BJ (cell line): ENCODE results near the gene PHF2. TPM values are rescaled to one million over a fixed set of nuclear protein-coding genes. Genes with fewer than 3 reads are reported as not detected.

ENCODE experiments used
- CTCF ChIA-PET: fragments of 350-600 bp; formaldehyde crosslinking; extraction: SDS; loops from one replicate; lab custom pipeline; 2021; ENCODE audit warnings: antibody characterized with exemption, inconsistent platforms; lab: Yijun Ruan, JAX
- POLR2A ChIA-PET: fragments of 300-600 bp; sonication (Branson Sonifier 250); formaldehyde crosslinking; extraction: SDS; loops from one replicate; lab custom pipeline; 2021; ENCODE audit warnings: antibody characterized with exemption; lab: Charles Lee
- DNase-seq: peaks from one replicate; pipeline ENCODE4 v3.0.0-alpha.2; 2011; ENCODE audit warnings: low read depth
- H3K27me3 ChIP-seq: 2 replicates; pipeline ENCODE4 v1.6.0; 2011; ENCODE audit warnings: low read length; ENCODE audit not compliant: control insufficient read depth, insufficient read depth
- H3K36me3 ChIP-seq: 2 replicates; pipeline ENCODE4 v1.5.1; 2011; ENCODE audit warnings: low read length; ENCODE audit not compliant: control insufficient read depth, insufficient read depth
- H3K4me3 ChIP-seq: 2 replicates; pipeline ENCODE4 v1.5.1; 2011; ENCODE audit warnings: low read depth, mild to moderate bottlenecking, control low read depth, low read length
- CTCF ChIP-seq: IDR thresholded peaks from 2 replicates; pipeline ENCODE4 v1.5.1; 2011; ENCODE audit warnings: low read depth, mild to moderate bottlenecking, control low read depth, inconsistent platforms, low read length, moderate library complexity; ENCODE audit not compliant: insufficient read depth
- polyA plus RNA-seq: library from polyadenylated mRNA; depleted of rRNA; stranded (reverse); fragments of >200 nt; gene quantifications from 2 replicates; pipeline ENCODE4 v1.2.3, GENCODE V29; 2011; rRNA removed

PHF2 gene
- polyA plus RNA-seq, 1 experiment: 9.4 TPM

- CTCF ChIA-PET: no interaction called here
- Histone ChIP-seq H3K4me3 (no peak overlapping the region), H3K27me3 (no peaks in the 10 kb centered on the region), H3K36me3 (no peaks in the 10 kb centered on the region)
- POLR2A ChIA-PET: no interaction called here
- no peak for TF ChIP-seq CTCF
- no peak for DNase-seq
These were observed 145.1 kb downstream of the PHF2 start for GRCh38 chr9:93721417-93721965.

- POLR2A ChIA-PET: no interaction called here
- H3K4me3 ChIP-seq: no peak overlapping the region
- CTCF ChIA-PET: no interaction called here
- H3K27me3 ChIP-seq: no peaks in the 10 kb centered on the region
- no peak for TF ChIP-seq CTCF
- no peak for DNase-seq
- H3K36me3 ChIP-seq: no peaks in the 10 kb centered on the region
These were observed 148.5 kb downstream of the PHF2 start for GRCh38 chr9:93724852-93725251.

- Histone ChIP-seq H3K4me3 (no peak overlapping the region), H3K36me3 (no peaks in the 10 kb centered on the region), H3K27me3 (no peaks in the 10 kb centered on the region)
- no peak for TF ChIP-seq CTCF
- ChIA-PET POLR2A (no interaction called here), CTCF (no interaction called here)
- DNase-seq: no peak
These were observed 149.0 kb downstream of the PHF2 start for GRCh38 chr9:93725382-93725781.

GRCh38 chr9:93726147-93726546 lies 149.8 kb downstream of the PHF2 start:
- Histone ChIP-seq H3K36me3 (no peaks in the 10 kb centered on the region), H3K27me3 (no peaks in the 10 kb centered on the region), H3K4me3 (no peak overlapping the region)
- CTCF ChIA-PET: no interaction called here
- POLR2A ChIA-PET: no interaction called here
- DNase-seq: no peak
- TF ChIP-seq CTCF: no peak

Other genes with a start within 250 kb of the PHF2 start
- gene FAM120A, start 124.9 kb upstream of the PHF2 start, polyA plus RNA-seq: 71.2 and 89.4 TPM in 2 replicates
- 34.3 and 51.6 TPM in 2 replicates for gene FAM120AOS, start 123.0 kb upstream of the PHF2 start, polyA plus RNA-seq